GM21515 (cell line): Measurements from ENCODE around the gene PITPNB.

Experiments
- ATAC-seq: cut with Tn5 transposase; IDR thresholded peaks from one replicate; pipeline ENCODE4 v1.9.1; 2021; ENCODE audit not compliant: unreplicated experiment

PITPNB gene

DNA sequence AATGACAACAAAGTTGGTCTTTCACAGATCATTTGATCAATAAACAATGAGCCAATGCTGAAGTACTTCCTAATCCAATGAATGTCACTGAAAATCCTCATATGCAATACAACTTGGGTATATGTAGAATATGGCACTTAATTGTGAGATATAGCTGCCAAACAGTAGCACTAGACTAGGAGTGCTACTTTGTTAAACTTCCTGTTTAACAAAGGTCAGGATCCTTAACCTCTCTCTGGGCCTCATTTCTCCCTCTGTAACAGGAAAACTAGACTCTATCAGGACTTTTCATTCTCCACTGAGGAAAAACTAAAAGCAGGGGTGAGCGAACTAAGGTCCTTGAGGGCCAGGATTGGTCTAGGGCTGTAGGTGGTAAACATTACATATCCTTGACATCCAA lies 56.1 kb downstream of the PITPNB start:
- ATAC-seq: no peak

DNA sequence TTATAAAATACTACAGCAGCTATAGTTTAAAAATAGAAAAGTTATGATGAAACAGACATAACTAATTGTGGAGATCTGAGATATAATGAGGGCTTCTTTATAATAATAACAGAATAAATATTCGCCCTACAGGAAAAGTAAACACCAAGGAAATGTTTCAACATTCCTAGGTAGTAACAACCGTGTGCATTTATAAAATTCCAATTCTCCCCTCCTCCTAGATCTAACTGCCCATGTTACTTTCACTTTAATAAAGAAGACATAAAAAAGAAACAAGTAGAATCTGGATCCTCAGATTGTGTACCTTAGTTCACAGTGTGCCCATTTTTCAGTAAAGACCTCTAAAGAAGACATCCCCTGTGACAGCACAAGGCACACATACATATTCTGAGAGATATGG lies 59.7 kb downstream of the PITPNB start:
- no peak for ATAC-seq

DNA sequence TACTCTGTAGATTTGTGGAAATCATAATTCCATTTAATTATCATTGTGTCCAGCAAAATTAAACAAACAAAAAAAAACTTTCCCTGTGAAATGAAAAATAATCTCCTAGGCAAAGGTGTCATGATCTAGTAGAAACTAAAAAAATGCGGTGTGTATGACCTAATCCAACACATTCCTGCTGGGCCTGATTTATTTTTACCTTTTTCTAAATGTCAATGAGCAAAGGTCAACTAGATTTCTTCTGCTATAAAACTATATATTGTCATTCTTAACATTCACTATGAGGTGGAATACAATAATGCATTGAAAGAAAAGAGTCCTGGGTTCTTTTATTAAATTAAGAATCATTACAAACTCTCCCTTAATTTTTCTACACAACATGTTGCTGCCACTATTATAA lies 60.4 kb downstream of the PITPNB start:
- ATAC-seq: no peak

DNA sequence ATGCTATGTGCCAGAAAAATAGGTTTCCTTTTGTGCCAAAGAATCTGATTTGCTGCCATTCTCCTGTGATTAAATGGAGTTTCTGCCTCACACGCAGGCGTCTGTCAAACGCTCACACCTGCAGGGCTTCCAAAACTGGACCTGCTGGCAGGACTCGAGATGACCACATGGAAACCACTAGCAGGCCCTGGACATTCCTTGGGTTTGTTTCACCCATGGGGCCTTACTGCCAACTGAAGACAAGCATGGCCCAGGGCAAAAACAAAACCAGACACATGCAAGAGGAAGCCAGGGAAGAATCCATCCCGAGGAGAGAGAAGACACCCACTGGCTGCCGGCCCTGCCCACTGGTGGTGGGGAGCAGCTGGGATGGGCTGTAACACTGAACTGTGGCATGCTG lies 61.6 kb downstream of the PITPNB start:
- no peak for ATAC-seq

DNA sequence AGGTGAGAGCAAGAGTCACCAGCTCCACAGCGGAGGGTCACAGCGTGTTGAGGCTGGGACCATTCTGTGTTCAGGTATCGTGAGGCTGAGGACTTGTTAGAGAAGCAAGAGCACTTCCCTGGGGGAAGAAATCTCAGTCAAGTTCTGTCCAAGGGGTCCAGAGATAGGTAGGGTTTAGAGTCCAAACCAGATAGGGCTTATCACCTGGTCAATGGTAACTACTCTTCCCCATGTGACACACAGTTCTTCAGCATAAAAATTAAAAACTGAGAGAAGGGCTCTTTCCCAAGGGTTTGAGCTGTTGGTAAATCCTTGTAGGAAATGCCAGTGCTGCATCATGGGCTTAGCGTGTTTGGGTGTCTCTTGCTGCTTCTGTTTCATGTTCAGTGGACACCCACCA lies 62.7 kb downstream of the PITPNB start:
- no peak for ATAC-seq

DNA sequence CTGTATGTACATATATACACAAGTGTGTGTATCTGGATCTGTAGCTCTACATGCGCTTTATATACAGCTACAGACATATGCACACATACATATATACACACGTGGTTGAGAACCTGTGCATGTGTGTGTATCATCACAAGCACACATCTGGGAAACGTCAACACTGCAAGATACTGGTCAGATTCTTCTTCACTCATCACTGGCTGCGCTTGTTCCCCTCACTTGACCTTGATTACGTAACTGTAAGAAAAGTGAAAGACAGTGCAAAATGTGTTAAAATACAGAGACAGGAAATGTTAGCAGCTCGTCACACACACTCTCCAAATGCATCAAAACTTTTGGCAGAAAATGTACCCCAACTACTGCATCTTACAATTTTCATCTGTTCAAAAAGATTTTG lies 65.6 kb downstream of the PITPNB start:
- no peak for ATAC-seq

DNA sequence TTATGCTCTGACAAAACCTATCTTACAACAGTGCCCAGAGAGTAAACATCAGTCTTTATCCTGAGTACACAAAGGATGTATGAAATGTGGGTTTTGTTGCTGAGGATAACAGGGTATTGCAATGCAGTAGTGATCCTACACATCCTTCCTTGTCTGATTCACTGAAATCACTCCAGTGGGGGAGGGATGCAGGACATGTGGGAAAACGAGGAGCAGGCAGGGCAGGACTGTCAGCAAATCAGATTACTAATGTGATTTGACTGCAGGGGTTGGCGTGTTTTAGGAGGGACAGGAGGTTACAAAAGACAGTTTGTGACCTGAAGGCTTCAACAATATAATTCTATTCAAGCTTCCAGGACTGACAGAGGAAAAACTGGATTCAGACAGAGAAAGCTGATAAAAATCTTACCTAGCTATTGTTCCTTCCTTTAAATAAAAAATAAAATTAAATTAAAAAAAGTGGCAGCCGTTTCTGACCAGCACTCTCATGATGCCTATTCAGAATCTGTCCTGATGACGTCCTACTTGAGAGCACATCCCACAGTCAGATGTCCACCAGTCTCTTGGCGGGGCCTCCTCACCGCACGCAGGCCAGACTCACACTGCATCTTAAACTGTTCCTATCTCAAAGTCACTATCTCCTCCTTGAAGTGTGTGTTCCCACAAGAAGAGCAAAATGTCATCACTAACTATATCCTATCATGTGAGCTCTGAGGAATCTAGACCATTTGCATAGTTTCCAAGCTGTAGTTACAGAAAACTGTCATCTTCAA lies 66.9 kb downstream of the PITPNB start:
- no peak for ATAC-seq

DNA sequence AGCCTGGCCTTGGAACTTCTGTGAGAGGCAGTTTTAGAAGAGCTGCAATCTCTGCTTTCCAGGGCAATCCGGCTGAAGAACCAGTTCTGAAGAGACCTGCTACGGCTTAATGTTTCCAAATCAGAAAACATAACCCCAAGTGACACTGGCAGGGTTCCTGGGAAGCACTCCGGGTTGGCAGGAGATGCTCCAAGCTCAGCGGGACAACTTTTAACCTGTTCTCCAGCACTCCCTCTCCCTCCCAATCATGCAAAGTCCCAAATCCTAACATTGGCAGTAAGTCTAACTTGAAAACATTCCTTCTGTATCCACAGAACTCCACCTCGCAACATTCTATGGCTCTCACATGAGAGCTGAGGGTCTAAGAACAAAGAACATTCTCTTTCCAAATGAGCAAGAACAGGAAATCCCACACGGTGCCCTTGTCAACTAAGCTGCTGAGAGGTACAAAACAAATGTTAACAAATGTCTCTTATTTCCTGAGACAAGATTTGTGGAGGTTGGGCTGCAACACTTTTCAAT lies 69.0 kb downstream of the PITPNB start:
- ATAC-seq: no peak

DNA sequence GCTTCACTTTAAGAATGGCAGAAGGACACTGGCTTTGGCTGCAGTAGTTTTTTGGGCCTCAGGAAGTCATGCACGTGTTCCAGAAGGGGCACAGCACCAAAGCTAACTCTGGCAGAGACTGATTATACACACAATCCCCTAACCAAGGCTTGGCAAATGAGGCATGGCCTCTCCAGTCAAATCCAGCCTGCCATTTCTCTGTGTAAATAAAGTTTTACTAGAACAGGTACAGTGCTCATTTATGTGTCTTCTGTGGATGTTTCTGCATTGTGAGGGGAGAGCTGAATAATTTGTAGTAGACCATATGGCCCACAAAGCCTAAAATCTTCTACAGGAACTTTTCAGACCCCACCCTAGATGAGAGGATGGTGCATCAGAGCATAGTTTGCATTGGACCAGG lies 71.1 kb downstream of the PITPNB start:
- ATAC-seq: no peak

DNA sequence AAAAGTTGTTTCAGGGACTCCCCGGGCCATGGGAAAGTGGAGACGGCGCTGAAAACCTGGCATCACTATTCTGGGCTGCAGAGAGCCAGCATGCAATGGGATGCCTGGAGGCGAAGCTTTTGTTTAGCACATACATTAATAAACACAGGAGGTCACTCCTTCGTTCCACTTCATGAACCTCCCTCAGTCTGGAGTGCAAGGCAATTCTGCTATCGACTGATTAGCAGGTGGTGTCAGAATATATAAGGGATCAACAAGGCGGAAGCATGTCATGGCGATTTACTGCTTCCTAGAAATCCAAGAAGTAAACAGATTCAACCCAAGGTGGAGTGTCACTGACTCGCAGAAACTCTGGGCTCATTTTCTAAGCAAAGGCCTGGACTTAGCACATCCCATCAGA lies 72.1 kb downstream of the PITPNB start:
- ATAC-seq: no peak

DNA sequence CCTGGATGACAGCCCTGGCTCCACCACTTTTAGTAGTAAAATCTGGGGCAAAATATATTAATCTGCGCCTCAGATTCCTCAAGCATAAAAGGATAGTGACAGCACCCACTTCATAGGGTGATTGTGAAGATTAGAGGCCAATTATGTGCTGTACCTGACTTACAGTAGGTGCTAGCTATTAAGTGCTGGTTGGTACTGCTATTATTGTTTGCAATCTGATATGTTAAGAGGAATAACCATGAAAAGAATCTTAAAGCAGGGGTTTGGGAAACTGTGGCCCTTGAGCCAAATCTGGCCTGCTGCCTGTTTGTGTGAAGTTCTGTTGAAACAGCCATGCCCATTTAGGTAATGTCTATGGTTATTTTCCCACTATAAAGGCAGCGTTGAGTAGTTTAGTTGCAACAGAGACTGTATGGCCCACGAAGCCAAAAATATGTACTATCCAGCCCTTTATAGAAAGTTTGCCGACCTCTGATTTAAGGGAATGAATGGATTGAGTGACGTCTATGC lies 72.8 kb downstream of the PITPNB start:
- ATAC-seq: no peak

DNA sequence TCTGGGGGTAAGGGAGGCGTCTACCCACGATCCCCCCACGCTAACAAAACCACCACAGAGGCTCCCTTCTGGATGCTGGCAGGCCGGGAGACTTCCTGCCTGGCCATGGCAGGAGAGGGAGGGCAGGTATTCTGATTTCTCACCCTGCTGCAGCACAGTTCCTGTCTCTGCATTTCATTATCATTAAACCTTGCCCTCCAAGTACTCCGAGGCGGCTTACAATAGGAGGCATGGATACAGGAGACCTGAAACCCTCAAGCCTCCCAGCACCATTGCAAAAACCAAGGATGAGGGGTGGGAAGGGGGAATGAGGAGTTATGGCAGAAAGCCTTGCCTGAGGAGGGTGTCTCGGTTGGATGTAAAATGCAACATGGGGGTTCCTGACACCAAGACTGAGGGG lies 73.4 kb downstream of the PITPNB start:
- ATAC-seq: no peak

DNA sequence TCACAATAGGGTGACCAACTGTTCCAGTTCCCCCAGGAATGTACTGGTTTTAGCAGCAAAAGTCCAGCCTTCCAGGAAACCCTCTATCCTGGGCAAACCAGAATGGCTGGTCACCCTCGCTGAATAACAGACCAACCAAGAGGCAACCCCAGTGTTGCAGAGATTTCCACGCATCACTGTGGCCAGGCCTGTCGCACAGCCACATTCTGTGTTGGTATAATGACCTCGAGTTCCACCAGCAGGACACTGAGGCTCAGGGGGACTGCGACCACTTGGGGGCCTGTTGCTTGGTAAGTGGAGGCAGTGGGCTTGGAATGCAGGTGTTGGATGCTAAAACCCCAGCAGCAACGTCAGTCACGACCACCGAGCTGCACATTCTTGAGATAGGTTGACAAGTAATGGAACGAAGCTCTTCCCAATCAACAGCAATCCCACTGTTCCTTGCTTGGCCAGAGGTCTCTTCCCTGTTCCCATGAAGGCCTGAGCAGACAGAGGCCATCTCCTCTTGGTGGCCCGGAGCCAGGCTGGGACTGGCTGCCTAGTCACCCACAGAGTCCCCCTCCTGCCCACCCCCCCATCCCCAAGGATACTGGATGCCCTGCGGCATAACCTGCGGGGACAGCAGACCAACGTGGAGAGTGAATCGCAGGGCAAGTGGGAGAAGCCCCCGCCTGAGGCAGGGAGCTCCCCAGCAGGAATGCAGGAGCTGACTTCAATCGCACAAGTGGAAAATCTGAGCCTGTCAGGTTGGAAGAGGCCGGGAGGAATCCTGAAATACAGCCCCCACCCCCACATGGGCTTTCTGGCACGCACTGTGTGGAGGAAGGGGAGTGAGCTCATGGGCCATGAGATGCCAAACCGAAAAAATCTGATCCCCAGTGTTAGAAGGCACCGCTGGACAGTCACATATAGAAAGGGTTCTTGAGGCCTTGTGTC lies 74.1 kb downstream of the PITPNB start:
- no peak for ATAC-seq

DNA sequence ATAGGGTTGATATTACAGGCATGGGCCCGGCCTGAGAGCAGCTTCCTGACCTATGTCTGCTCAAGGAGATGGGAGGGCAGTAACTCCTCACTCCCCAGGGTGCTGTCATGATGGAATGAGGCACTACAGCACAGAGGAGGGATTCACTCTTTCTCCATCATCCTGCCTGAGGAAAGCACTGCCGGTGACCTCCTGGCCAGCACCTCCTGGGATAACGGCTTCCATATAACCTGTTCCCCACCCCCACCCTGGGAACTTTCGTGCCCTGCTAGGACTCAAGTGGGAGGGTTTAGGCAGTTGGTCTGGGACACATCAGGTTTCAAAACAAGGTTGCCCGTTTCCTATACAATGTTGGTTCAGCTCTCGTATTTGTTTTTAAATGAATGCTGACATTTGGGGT lies 74.8 kb downstream of the PITPNB start:
- ATAC-seq: no peak

DNA sequence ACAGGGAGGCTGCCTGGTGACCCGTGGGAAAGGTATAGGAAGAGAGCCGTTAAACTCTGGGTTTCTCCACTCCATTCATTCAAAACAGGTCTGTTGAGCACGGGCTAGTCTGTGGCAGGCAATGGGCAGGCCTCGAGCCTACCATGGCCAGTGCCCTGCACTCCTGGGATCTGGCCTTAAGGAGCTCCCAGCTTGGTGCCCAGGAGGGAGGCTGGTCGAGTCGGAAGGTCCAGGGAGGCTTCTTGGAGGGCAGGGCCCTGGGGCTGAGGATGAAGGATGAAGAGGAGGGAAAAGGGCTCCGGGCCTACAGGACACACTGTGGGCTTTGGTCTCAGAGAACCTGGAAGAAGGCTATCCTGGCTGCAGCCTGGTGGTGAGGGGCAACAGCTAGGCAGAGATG lies 75.6 kb downstream of the PITPNB start:
- ATAC-seq: no peak

DNA sequence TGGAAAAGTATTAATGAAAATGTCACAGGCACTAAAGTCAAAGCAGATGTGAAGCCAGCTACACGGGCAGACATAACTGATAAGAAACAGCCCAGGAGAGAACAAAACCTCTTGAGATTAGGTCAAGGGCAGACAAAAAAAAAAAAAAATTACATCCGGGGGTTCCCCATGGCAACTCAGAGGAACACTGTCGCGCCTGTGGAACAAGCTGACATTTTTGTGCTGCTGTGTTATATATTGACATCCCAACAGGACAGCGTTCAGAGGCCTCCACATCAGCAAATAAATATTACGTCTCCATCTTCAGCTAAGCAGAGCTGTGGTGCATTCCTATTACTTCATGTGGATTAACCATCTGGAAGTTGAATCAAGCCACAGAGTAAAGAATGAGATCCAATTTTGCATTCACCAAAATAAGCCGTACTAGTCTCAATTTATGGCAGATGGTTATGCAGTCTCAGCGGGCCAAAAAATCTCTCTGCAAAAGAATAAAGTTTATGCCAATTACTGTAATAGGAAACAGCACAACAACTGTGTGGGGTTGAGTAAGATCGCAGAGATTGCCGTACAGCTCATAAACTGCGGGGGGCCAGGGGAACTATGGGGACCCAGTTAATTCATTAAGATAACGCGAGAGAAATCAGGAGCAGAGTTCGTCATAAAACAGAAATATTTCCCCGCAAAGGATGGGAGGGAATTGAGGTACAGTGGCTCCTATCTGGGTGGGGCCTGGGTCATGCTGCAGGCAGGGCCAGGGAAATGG lies 76.2 kb downstream of the PITPNB start:
- no peak for ATAC-seq

DNA sequence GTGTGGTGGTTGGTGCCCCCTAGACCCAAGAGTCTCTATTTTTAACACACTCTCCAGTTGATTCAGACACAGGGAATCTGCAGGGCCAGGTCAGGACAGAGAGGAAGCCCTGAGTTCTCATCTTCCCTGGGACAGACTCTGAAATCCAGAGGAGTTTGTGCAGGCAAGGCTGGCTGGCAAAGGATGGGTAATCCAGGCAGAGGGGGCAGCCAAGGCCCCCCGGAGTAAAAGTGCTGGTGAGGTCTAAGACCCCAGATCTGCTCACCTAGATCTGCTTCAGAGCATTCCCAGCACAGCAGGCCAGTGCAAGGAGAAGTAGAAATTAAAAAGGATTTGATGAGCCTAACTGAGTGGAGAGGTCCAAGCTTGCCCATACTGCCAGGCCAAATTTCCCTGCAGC lies 76.9 kb downstream of the PITPNB start:
- no peak for ATAC-seq

DNA sequence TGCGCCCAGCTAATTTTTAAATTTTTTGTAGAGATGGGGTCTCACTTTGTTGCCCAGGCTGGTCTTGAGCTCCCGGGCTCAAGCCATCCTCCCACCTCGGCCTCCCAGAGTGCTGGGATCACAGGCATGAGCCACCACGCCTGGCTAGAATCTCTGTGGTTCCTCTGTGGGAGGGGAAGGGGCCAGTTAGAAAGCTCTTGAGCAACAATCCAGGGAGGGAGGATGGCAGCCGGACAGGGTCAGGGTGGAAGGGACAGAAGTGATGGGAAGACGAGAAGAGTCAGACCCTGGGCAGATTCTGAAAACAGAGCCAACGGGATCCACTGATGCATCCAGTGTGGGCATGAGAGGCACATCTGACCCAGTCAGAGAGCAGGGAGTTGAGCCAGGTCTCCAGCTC lies 78.6 kb downstream of the PITPNB start:
- ATAC-seq: no peak

DNA sequence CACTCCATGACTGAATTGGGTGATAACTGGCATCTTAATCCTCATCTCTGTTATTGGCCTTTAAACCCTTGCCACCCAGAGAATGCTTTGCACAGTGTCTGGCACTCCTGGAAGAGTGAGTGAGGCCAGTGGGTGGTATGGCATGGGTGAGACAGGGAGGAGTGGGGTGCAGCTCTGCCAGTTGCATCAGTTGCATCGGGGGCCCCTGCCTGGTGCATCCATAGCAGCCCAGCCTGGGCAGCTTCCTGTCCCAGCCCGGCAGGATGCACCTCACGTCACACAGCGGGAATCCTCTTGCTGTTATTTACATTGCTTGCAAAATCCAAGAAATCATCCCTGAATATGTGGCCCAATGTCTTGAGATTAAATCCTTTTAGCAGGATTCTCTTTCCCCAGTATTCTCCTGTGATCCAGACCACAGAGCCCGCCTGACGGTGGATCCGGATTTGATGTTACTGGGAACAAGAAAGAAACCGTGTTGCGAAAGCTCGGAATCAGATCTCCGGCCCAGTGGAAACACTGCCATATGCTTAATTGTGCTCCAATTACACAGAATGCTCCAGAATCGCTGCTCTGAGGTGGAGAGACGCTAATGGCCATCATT lies 79.9 kb downstream of the PITPNB start:
- no peak for ATAC-seq

DNA sequence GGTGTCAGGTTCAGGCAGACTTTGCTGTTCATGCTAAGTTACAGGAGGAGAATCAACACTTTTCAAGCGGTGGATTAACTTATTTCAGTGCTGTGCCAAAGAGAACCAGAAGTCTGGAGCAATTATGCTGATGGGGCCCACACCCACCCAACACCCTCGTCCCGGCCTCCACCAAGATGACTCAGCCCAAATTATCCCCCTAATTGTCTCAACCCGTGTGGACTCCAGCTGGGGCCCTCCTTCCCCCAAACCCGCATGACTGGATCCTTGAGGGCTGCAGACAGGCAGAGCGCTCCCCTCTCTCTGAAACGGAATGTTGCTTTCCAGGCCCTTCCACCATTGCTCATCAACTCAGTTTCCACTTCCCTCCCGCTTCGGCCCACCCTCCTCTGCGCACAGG lies 82.9 kb downstream of the PITPNB start:
- no peak for ATAC-seq

DNA sequence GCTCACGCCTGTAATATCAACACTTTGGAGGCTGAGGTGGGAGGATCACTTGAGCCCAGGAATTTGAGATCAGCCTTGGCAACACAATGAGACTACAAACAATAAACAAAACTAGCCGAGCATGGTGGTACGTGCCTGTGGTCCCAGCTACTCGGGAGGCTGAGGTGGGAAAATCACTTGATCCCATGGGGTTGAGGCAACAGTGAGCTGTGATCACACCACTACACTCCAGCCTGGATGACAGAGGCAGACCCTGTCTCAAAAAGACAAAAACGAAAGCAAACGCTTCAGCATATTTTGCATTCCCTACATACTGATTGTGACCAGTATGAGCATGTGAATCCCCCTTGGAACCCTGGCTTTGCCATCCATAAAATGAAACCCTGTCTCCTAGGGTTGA lies 83.6 kb downstream of the PITPNB start:
- no peak for ATAC-seq
